Measurements from ENCODE around the gene PTPRN2. TPM values are rescaled to one million over a fixed set of nuclear protein-coding genes. Genes with fewer than 3 reads are reported as not detected.

PTPRN2 gene
- total RNA-seq, 8 experiments from 2014 or later = 0.10 to 19.7 (median 10.8) TPM; not detected in 1

DNA sequence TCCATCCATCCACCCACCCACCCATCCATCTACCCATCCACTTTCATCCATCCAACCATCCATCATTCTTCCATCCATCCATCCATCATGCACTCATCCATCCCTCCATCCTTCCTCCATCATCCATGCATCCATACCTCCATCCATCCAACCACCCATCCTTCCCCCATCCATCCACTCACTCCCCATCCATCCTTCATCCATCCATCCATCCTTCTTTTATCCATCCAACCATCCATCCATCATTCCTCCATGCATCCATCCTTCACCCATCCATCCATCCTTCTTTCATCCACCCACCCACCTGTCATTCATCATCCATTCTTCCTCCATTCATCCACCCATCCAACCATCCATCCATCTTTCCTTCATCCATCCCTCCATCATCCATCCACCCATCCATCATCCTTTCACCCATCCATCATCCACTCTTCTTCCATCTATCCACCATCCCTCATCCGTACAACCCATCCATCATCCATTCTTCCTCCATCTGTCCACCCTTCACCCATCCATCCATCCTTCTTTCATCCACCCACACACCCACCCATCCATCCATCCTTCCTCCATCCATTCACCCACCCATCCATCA is 822.6 kb downstream of the PTPRN2 start:
- 11 to 95% (median 60%) methylated on average over 1 of the region's 1 CpG; no CpG with 5 or more reads in 2 of the 10 experiments for WGBS, 10 experiments
- in situ Hi-C loops (cut with MboI; ENCODE audit: low pct_unique_long_range_greater_than_20kb in 2 of 9, low sequenced_read_pairs in 9 of 9, unreplicated experiment in 9 of 9) = no loop called here
- H3K27ac ChIP-seq = no peak overlapping the region
- ATAC-seq (replicated peaks in 6 of 8) = no peak
- peaks cover 0 to 30% of the 10 kb centered on the region in 2 donors for H3K4me1 ChIP-seq (replicated peaks in 1 of 2)
- H3K4me3 ChIP-seq = no peak overlapping the region

DNA sequence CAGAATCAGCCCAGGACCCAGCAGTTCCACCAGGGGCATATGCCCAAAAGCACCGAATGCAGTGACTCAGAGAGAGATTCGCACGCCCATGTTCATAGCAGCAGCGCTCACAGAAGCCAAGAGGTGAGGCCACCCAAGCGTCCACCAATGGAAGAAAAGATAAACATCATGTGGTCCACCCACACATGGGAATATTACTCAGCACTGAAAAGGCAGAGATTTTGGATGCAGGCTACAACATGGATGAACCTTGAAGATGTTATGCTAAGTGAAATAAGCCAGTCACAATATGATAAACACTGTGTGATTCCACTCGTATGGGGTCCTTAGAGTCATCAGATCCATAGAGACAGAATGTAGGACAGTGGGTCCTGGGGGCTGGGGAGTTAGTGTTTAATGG is 823.4 kb downstream of the PTPRN2 start:
- WGBS, 10 experiments = 0 to 84% (median 50%) methylated on average over 1 to 5 of the region's 6 CpGs; no CpG with 5 or more reads in 3 of the 10 experiments
- Histone ChIP-seq H3K4me3 (no peak overlapping the region), H3K4me1 (replicated peaks in 1 of 2) (peaks cover 0 to 21% of the 10 kb centered on the region in 2 donors), H3K27ac (no peak overlapping the region)
- in situ Hi-C loops (cut with MboI; ENCODE audit: low pct_unique_long_range_greater_than_20kb in 2 of 9, low sequenced_read_pairs in 9 of 9, unreplicated experiment in 9 of 9) = no loop called here
- no peak for ATAC-seq (replicated peaks in 6 of 8)

DNA sequence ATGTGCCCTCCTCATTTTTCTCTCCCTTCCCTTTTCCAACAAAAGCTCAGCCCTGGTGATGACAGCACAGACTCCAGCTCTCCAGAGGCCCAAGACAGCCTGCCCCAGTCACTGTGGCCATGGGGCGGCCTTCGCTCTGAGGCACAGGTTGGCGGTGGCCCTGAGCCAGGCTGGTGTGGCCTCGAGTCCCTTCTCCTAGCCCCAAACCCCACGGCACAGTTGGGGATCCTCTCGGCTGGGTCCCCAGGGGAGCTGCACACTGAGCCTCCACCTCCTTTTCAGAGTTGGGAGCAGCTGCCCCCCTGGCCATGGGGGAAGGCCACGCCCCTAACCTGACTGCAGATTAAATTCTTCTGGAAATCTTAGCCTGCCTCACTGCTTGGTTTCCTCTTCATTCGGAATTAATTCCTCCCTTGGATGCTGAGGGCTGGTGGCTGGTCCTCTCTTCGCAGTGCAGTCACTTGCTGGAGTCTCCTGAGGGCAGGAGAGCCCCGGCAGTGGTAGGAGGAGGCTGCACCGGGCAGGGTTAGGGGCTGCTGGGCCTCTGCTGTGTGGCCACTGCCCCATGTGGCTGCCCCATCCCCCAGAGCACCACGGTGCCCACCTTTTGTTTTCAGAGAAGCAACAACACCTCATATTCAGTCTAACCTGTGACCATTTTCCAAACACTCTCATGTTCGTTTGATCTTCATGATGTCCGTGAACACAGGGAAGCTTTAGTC is 824.2 kb downstream of the PTPRN2 start:
- Histone ChIP-seq H3K4me1 (replicated peaks in 1 of 2) (peaks cover 0 to 14% of the 10 kb centered on the region in 2 donors), H3K27ac (no peak overlapping the region), H3K4me3 (no peak overlapping the region)
- in situ Hi-C loops (cut with MboI; ENCODE audit: low pct_unique_long_range_greater_than_20kb in 2 of 9, low sequenced_read_pairs in 9 of 9, unreplicated experiment in 9 of 9) = no loop called here
- WGBS, 10 experiments = 21 to 100% (median 70%) methylated on average over 1 to 7 of the region's 14 CpGs; no CpG with 5 or more reads in 3 of the 10 experiments
- no peak for ATAC-seq (replicated peaks in 6 of 8)

DNA sequence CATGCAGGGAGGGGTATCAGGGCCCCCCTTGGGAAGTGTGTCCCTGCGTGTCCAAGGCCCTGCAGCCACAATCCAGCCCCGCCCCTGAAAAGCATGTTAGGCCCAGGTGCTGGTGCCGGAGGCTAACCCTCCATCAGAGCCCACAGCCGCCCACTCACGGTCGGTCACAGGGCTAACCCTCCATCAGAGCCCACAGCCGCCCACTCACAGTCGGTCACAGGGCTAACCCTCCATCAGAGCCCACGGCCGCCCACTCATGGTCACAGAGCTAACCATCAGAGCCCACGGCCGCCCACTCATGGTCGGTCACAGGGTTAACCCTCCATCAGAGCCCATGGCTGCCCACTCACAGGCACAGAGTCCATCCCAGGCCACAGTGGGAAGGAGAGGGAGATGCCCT is 824.8 kb downstream of the PTPRN2 start:
- no peak overlapping the region for H3K27ac ChIP-seq
- peaks cover 0 to 7% of the 10 kb centered on the region in 2 donors for H3K4me1 ChIP-seq (replicated peaks in 1 of 2)
- ATAC-seq (replicated peaks in 6 of 8) = no peak
- 75 to 91% methylated on average over 4 to 8 of the region's 13 CpGs; no CpG with 5 or more reads in 8 of the 10 experiments for whole genome bisulfite sequencing, 10 experiments
- in situ Hi-C loops (cut with MboI; ENCODE audit: low pct_unique_long_range_greater_than_20kb in 2 of 9, low sequenced_read_pairs in 9 of 9, unreplicated experiment in 9 of 9) = no loop called here
- H3K4me3 ChIP-seq = no peak overlapping the region

DNA sequence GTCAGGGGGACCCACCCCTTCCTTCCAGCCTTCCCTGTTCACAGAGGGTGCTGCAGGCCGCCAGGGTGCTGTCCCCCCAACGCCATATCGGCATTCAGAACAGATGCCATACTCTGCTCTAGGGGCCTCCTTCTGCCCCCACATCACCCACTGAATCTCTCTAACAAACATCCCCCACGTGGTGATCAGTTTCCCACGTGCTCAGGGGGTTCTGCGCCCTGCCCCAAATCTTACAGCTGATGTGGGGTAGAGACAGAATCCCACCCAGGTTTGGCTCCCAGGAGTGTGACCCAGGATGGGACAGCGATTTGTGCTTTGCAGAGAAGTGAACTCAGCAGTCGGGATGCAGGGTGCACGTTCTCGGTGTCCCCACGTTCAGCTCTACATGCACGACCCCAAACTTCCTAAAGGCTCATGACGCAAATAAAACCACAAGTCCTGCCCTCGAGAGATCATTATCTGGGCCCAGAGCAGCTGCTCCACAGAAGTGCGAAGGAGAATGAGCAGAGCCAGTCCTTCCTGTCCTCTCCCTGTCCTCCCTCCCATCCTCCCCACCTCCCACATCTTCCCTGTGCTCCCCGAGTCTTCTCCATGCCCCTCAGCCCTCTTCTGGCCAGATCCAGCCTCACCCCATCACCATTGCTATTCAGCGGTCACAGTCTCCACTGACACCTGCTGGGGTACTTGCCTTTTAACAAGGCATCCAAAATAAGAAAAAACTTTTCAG is 827.5 kb downstream of the PTPRN2 start:
- in situ Hi-C loops (cut with MboI; ENCODE audit: low pct_unique_long_range_greater_than_20kb in 2 of 9, low sequenced_read_pairs in 9 of 9, unreplicated experiment in 9 of 9) = no loop called here
- no peaks in the 10 kb centered on the region for H3K4me1 ChIP-seq (replicated peaks in 1 of 2)
- ATAC-seq (replicated peaks in 6 of 8) = peak in 3 of 8 experiments; percentile 40 to 49 (median 42)
- WGBS, 10 experiments = 60 to 80% methylated on average over 1 to 2 of the region's 17 CpGs; no CpG with 5 or more reads in 8 of the 10 experiments
- no peak overlapping the region for H3K27ac ChIP-seq
- H3K4me3 ChIP-seq = no peak overlapping the region

DNA sequence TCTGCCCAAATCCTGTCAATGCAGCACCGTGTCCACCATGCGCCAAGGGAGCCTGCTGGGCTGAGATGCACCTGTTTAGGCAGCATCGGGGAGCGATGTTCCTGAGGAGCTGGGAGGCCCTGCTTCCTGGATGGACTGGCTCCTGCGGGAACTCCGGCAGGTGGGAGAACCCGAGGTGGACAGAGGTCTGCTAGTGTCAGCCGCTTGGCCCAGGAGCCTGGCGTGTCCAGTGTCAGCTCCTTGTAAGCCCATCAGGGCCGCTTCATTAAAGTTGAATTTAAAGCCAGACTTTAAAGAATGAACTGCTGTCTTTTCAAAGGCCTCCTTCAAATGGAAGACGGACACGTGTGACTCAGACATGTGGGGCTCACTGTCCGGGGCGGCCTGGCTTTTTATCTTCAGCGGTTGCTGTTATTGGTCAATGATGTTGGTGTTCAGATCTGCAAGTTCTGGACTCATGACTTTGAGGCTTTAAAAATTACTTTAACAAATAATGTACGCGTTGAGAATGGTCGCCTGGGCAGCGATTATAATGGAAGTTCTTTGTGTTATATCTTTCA is 828.3 kb downstream of the PTPRN2 start:
- no peak overlapping the region for H3K27ac ChIP-seq
- in situ Hi-C loops (cut with MboI; ENCODE audit: low pct_unique_long_range_greater_than_20kb in 2 of 9, low sequenced_read_pairs in 9 of 9, unreplicated experiment in 9 of 9) = no loop called here
- WGBS, 10 experiments = 25 to 93% (median 76%) methylated on average over 2 to 9 of the region's 19 CpGs; no CpG with 5 or more reads in 2 of the 10 experiments
- ATAC-seq (replicated peaks in 6 of 8) = no peak
- no peaks in the 10 kb centered on the region for H3K4me1 ChIP-seq (replicated peaks in 1 of 2)
- no peak overlapping the region for H3K4me3 ChIP-seq

DNA sequence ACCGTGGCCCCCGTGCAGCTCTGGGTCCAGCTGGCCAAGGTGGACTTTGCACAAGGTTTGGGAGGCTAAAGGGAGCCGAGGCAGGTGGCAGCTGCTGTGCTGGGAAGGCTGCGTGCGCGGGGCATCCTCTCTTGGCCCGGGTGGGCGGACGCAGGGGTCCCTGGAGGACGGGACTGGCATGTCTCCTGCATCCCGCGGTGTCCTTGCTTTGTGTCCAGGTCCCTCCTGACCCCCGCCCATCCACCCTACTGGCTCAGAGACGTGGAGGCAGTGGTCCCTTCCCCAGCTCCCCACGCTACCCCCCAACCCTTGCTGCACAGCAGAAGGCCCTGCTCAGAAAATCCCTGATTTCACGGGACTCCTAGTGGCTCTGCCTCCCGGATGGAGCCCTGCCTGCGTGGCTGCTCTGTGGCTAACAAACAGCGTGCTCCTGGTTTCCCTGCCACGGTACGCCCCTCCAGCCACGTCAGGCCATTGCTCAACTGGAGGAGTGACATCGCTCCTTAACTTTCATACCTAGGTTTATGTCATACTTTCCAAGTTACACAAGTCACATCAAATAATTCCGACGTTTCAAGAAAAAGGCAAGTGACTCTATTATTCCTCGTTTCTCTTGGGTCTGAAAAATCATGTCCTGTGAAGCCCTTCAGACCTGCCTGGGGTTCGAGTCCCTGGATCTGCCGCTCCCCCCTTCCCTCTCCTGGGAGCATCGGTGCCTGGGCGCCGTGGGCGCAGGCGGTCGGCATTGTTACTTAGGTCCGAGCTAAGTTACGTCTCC is 829.0 kb downstream of the PTPRN2 start:
- 14 to 93% (median 76%) methylated on average over 2 to 17 of the region's 36 CpGs; no CpG with 5 or more reads in 2 of the 10 experiments for WGBS, 10 experiments
- Histone ChIP-seq H3K4me1 (replicated peaks in 1 of 2) (no peaks in the 10 kb centered on the region), H3K4me3 (no peak overlapping the region), H3K27ac (no peak overlapping the region)
- in situ Hi-C loops (cut with MboI; ENCODE audit: low pct_unique_long_range_greater_than_20kb in 2 of 9, low sequenced_read_pairs in 9 of 9, unreplicated experiment in 9 of 9) = no loop called here
- no peak for ATAC-seq (replicated peaks in 6 of 8)

DNA sequence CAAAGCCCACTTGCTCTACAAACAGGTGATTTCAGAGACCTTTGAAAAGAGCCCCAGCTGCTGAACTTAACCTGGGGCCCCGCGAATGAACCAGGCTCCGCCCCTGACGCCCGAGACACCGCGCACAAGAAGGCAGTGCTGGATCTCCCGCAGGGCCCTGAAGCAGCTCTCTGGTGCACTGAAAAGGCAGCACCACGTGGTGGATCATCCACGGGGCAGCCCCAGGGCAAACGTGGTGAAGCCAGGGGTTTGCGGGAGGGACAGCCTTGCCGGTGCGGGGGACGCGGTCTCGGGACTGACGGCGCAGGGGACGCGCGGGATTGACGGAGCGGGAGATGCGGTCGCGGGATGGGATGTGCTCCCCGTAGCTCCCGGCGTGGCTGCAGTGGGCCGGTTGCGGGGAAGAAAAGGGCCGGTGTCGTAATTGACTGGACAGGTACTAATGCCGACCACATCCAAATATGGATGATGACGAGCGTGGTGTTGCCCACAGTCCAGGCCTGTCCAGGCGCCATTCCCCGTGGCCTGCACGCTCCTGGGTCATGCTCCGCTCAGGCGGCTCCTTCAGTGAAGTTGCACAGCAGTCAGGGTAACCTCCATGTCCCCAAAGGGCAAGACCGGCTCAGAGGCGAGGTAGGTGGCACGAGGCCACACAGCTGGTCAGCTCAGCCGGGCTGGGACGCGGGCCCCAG is 829.7 kb downstream of the PTPRN2 start:
- WGBS, 10 experiments = 0 to 93% (median 45%) methylated on average over 1 to 23 of the region's 48 CpGs; no CpG with 5 or more reads in 4 of the 10 experiments
- no peak overlapping the region for H3K4me3 ChIP-seq
- H3K27ac ChIP-seq = no peak overlapping the region
- ATAC-seq (replicated peaks in 6 of 8) = no peak
- peaks cover 0 to 2% of the 10 kb centered on the region in 2 donors for H3K4me1 ChIP-seq (replicated peaks in 1 of 2)
- in situ Hi-C loops (cut with MboI; ENCODE audit: low pct_unique_long_range_greater_than_20kb in 2 of 9, low sequenced_read_pairs in 9 of 9, unreplicated experiment in 9 of 9) = no loop called here

DNA sequence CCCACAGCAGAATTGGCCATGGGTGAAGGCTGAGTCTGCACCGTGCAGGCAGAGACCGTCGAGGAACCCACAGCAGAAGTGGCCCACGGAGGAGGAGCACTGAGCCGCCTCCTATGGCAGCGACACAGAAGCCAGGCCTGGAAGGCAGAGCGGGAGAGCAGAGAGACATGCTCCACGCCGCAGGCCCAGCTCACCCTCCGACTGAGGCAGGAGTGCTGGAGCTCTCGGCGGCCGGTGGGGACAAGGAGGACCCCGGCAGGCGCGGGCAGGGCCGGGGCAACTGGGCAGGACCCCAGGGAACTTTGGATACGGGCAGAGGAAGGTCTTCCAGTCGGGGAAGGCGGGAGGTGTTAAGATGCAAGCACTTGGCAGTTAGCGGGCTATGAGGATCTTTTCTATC is 830.4 kb downstream of the PTPRN2 start:
- WGBS, 10 experiments = 33 to 73% (median 53%) methylated on average over 3 to 9 of the region's 21 CpGs; no CpG with 5 or more reads in 4 of the 10 experiments
- in situ Hi-C loops (cut with MboI; ENCODE audit: low pct_unique_long_range_greater_than_20kb in 2 of 9, low sequenced_read_pairs in 9 of 9, unreplicated experiment in 9 of 9) = no loop called here
- H3K4me3 ChIP-seq = no peak overlapping the region

DNA sequence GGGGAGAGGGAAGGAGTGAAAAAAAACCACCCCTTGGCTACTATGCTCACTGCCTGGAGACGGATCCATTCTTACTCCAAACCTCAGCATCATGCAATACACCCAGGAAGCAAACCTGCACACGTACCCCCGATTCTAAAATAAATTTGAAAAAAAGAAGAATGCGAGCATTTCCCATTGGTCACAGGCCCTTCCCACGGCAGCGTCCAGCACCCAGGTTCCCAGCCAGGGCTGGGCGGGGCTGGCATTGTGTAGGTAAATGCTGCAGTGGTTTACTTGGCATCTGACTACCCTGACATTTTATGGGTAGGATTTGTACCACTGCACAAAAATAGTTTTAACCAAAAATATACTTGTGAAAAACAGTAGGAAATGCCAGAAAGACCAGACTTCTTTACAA is 831.9 kb downstream of the PTPRN2 start:
- no peak for ATAC-seq (replicated peaks in 6 of 8)
- Histone ChIP-seq H3K4me1 (replicated peaks in 1 of 2) (peaks cover 0 to 24% of the 10 kb centered on the region in 2 donors), H3K4me3 (no peak overlapping the region), H3K27ac (no peak overlapping the region)
- in situ Hi-C loops (cut with MboI; ENCODE audit: low pct_unique_long_range_greater_than_20kb in 2 of 9, low sequenced_read_pairs in 9 of 9, unreplicated experiment in 9 of 9) = no loop called here
- 12 to 100% (median 33%) methylated on average over 1 to 6 of the region's 7 CpGs; no CpG with 5 or more reads in 3 of the 10 experiments for WGBS, 10 experiments

More for the DNA sequence above, 830.4 kb downstream of the PTPRN2 start:
- H3K4me1 ChIP-seq (replicated peaks in 1 of 2) = peaks cover 0 to 9% of the 10 kb centered on the region in 2 donors
- ATAC-seq (replicated peaks in 6 of 8) = no peak
- no peak overlapping the region for H3K27ac ChIP-seq

DNA sequence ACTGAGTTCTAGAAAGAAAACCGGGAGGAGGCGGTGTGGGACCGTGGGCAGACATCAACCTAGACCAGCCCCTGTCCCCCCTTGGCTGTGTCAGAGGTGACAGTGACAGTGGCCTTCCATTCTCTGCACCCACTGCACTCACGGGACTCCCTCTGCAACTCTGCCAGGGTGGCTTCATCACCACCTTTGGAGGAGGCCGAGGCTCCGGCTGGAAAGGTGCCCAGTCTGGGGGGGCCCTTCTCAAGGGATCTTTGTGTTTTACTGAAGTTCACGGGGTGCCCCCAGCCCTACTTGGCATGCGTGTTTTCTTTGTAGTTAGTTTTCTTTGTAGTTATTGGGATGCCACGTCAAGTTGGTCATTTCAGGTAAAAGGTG is 833.2 kb downstream of the PTPRN2 start:
- no peak for ATAC-seq (replicated peaks in 6 of 8)
- Histone ChIP-seq H3K4me1 (replicated peaks in 1 of 2) (peaks cover 0 to 29% of the 10 kb centered on the region in 2 donors), H3K27ac (no peak overlapping the region), H3K4me3 (no peak overlapping the region)
- 0 to 80% (median 79%) methylated on average over 1 to 3 of the region's 9 CpGs; no CpG with 5 or more reads in 5 of the 10 experiments for WGBS, 10 experiments
- in situ Hi-C loops (cut with MboI; ENCODE audit: low pct_unique_long_range_greater_than_20kb in 2 of 9, low sequenced_read_pairs in 9 of 9, unreplicated experiment in 9 of 9) = no loop called here
